GM12878 (cell line): ENCODE results near the gene AP5B1.

ENCODE experiments used
- CEBPB ChIP-seq, 2 experiments: fragments of 150-350 bp in 1 of 2; IDR thresholded peaks; 2 replicates each; pipeline ENCODE4 v1.6.1; 2012 to 2014; ENCODE audit warnings: low read depth in 2 of 2, low read length in 2 of 2, borderline replicate concordance in 1 of 2, inconsistent platforms in 1 of 2
- CTCF ChIP-seq, 3 experiments: IDR thresholded peaks in 2 of 3; conservative IDR thresholded peaks in 1 of 3; 2 replicates each; pipeline ENCODE4 v1.5.1; 2011; ENCODE audit warnings: low read depth in 3 of 3, low read length in 3 of 3, mild to moderate bottlenecking in 3 of 3, control low read depth in 2 of 3, moderate library complexity in 2 of 3, inconsistent platforms in 1 of 3, mixed read lengths in 1 of 3; ENCODE audit not compliant: control insufficient read depth in 2 of 3, insufficient read depth in 1 of 3; ENCODE audit errors: extremely low read depth in 1 of 3
- EP300 ChIP-seq, 2 experiments: fragments of 150-350 bp in 1 of 2; IDR thresholded peaks; 2 replicates each; pipeline ENCODE4 v1.6.1; 2011 to 2012; ENCODE audit warnings: low read depth in 2 of 2, low read length in 2 of 2, borderline replicate concordance in 1 of 2, improper control_type of control experiment in 1 of 2, inconsistent platforms in 1 of 2; ENCODE audit not compliant: control insufficient read depth in 1 of 2
- POLR2AphosphoS5 ChIP-seq: IDR thresholded peaks from 2 replicates; pipeline ENCODE4 v1.6.1; 2011; ENCODE audit warnings: mild to moderate bottlenecking, low read length, inconsistent platforms
- ZNF384 ChIP-seq: IDR thresholded peaks from 2 replicates; pipeline ENCODE4 v1.6.1; 2012; ENCODE audit warnings: low read depth, mild to moderate bottlenecking, low read length, improper control_type of control experiment, borderline replicate concordance
- ZNF622 ChIP-seq: fragments of 450-650 bp; IDR thresholded peaks from 2 replicates; pipeline ENCODE4 v1.6.1; 2017; ENCODE audit warnings: mild to moderate bottlenecking, inconsistent platforms

GRCh38 chr11:65808744-65809341 is 28.1 kb upstream of the AP5B1 start:
- no peak for TF ChIP-seq ZNF622
- no peak for TF ChIP-seq EP300 (IDR thresholded peaks at IDR 0.05; ENCODE audit: borderline replicate concordance in 1 of 2, control insufficient read depth in 1 of 2, low read depth in 2 of 2, low read length in 2 of 2)
- no peak for TF ChIP-seq POLR2AphosphoS5
- TF ChIP-seq ZNF384: no peak
- no peak for TF ChIP-seq CTCF (IDR thresholded peaks at IDR 0.05 in 2 of 3, conservative IDR thresholded peaks at IDR 0.05 in 1 of 3; ENCODE audit: control insufficient read depth in 2 of 3, extremely low read depth in 1 of 3, insufficient read depth in 1 of 3, low read depth in 3 of 3, low read length in 3 of 3)
- TF ChIP-seq CEBPB (IDR thresholded peaks at IDR 0.05; ENCODE audit: borderline replicate concordance in 1 of 2, low read depth in 2 of 2, low read length in 2 of 2): no peak
